Measurements from ENCODE around the gene CNOT10. TPM values are rescaled to one million over a fixed set of nuclear protein-coding genes. Genes with fewer than 3 reads are reported as not detected.

The CNOT10 gene
- total and polyA plus RNA-seq, 2 experiments from 2014 or later: 22.2 to 30.5 TPM

GRCh38 chr3:32713181-32713580 is 28.2 kb downstream of the CNOT10 start:
- TF ChIP-seq, protein P1, sequence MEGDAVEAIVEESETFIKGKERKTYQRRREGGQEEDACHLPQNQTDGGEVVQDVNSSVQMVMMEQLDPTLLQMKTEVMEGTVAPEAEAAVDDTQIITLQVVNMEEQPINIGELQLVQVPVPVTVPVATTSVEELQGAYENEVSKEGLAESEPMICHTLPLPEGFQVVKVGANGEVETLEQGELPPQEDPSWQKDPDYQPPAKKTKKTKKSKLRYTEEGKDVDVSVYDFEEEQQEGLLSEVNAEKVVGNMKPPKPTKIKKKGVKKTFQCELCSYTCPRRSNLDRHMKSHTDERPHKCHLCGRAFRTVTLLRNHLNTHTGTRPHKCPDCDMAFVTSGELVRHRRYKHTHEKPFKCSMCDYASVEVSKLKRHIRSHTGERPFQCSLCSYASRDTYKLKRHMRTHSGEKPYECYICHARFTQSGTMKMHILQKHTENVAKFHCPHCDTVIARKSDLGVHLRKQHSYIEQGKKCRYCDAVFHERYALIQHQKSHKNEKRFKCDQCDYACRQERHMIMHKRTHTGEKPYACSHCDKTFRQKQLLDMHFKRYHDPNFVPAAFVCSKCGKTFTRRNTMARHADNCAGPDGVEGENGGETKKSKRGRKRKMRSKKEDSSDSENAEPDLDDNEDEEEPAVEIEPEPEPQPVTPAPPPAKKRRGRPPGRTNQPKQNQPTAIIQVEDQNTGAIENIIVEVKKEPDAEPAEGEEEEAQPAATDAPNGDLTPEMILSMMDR (IDR thresholded peaks at IDR 0.05; ENCODE audit: low read depth, low read length): no peak
- no peaks in the 10 kb centered on the region for H3K27me3 ChIP-seq
- DNase-seq (ENCODE audit: low read depth in 1 of 2, low spot score in 1 of 2): no peak
- H3K4me3 ChIP-seq: no peak overlapping the region
- peaks cover 7% of the 10 kb centered on the region for H3K4me1 ChIP-seq (ENCODE audit: low read depth)
- peaks cover 53% of the 10 kb centered on the region for H3K36me3 ChIP-seq
- no peak overlapping the region for H3K27ac ChIP-seq
- no peaks in the 10 kb centered on the region for H3K9me3 ChIP-seq (ENCODE audit: low read depth)

- H3K9me3 ChIP-seq (ENCODE audit: low read depth): no peaks in the 10 kb centered on the region
- H3K4me3 ChIP-seq: no peak overlapping the region
- TF ChIP-seq, protein P1 (IDR thresholded peaks at IDR 0.05; ENCODE audit: low read depth, low read length): no peak
- no peaks in the 10 kb centered on the region for H3K27me3 ChIP-seq
- no peaks in the 10 kb centered on the region for H3K4me1 ChIP-seq (ENCODE audit: low read depth)
- no peak for DNase-seq (ENCODE audit: low read depth in 1 of 2, low spot score in 1 of 2)
- peaks cover 28% of the 10 kb centered on the region for H3K36me3 ChIP-seq
- no peak overlapping the region for H3K27ac ChIP-seq
These were observed 34.3 kb downstream of the CNOT10 start for GRCh38 chr3:32719335-32719734.

DNA sequence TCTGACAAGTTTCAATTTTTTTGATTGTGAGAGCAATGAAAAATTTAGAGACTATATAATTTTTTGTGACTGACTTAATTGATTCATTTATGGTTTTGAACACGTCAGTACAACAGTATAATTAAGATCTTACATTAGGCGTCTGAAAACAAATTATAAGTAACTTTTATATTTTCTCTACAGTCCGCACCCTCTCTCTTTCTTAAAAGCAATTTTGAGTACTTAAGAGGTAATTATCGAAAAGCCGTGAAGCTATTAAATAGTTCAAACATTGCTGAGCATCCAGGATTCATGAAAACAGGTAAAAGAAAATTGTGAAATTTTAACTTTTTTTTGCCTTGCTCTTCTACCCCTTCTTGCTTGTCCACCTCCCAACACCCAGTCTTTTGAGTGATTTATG is 34.9 kb downstream of the CNOT10 start:
- Histone ChIP-seq H3K27ac (no peak overlapping the region), H3K36me3 (peaks cover 28% of the 10 kb centered on the region), H3K9me3 (ENCODE audit: low read depth) (no peaks in the 10 kb centered on the region), H3K4me1 (ENCODE audit: low read depth) (no peaks in the 10 kb centered on the region), H3K4me3 (no peak overlapping the region), H3K27me3 (no peaks in the 10 kb centered on the region)
- TF ChIP-seq, protein P1 (IDR thresholded peaks at IDR 0.05; ENCODE audit: low read depth, low read length): no peak
- DNase-seq (ENCODE audit: low read depth in 1 of 2, low spot score in 1 of 2): no peak

- Histone ChIP-seq H3K27me3 (no peaks in the 10 kb centered on the region), H3K4me3 (no peak overlapping the region), H3K9me3 (ENCODE audit: low read depth) (no peaks in the 10 kb centered on the region), H3K4me1 (ENCODE audit: low read depth) (no peaks in the 10 kb centered on the region), H3K36me3 (peaks cover 8% of the 10 kb centered on the region), H3K27ac (no peak overlapping the region)
- DNase-seq (ENCODE audit: low read depth in 1 of 2, low spot score in 1 of 2): no peak
- TF ChIP-seq, protein P1 (IDR thresholded peaks at IDR 0.05; ENCODE audit: low read depth, low read length): no peak
These were observed 40.7 kb downstream of the CNOT10 start for GRCh38 chr3:32725721-32726120.

DNA sequence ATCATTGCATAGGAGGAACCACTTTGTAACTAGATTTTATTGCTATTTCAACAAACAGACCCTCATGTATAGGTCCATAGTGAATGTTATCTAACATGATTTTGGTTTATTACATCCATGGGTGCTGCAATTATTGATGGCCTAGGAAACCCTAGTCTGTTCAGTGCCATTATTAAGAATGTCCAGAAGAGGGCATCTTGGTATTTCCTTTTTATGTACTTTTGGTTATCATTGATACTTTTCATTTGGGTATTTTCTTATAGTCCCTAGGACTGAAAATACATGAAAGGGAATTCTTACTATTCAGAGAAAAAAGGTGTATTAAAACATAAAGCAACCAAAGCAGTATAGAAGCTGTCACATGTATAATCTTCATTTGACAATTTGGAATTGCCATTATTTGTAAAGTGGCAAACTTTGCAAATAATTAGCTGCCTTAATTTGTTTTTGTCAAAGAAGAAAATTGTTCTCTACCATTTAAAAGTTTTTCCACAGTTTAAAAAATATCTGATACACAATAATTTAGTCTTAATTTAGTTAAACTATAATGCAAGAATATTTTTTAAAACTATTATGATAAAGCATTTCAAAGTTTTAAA is 48.7 kb downstream of the CNOT10 start:
- peaks cover 10% of the 10 kb centered on the region for H3K36me3 ChIP-seq
- DNase-seq (ENCODE audit: low read depth in 1 of 2, low spot score in 1 of 2): peak; percentile 47 to 61
- peaks cover 11% of the 10 kb centered on the region for H3K4me1 ChIP-seq (ENCODE audit: low read depth)
- H3K4me3 ChIP-seq: no peak overlapping the region
- TF ChIP-seq, protein P1 (IDR thresholded peaks at IDR 0.05; ENCODE audit: low read depth, low read length): peak; percentile 56
- H3K27ac ChIP-seq: no peak overlapping the region
- H3K27me3 ChIP-seq: no peaks in the 10 kb centered on the region
- no peaks in the 10 kb centered on the region for H3K9me3 ChIP-seq (ENCODE audit: low read depth)
